ENCODE measurements around the gene SLC12A1.

Gene SLC12A1

DNA sequence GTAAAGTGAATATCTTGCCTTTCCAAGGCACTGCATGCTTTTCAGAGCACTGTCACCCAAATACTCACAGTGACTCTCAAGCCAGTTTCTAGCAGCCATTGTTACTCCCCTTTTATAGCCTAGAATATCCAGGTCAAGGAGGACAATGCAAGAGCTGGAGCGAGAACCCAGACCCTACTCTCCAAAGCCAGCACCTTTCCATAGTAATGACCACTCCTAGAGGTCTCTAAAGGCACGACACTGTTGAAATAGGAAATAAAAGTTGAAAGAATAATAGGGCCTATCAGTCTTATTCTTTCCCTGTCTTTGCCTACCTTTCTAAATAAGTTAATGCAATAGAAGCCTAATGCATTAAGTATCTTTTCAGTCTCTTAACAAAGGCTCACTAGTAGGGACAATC is 91.6 kb downstream of the SLC12A1 start:
- Mint-ChIP-seq H3K27me3 (ENCODE audit: low read depth) (no peaks in the 10 kb centered on the region), H3K36me3 (ENCODE audit: low read depth) (no peaks in the 10 kb centered on the region), H3K4me1 (no peaks in the 10 kb centered on the region), H3K4me3 (no peak overlapping the region), H3K27ac (no peak overlapping the region), H3K9me3 (no peaks in the 10 kb centered on the region)
- TF ChIP-seq, protein P1, sequence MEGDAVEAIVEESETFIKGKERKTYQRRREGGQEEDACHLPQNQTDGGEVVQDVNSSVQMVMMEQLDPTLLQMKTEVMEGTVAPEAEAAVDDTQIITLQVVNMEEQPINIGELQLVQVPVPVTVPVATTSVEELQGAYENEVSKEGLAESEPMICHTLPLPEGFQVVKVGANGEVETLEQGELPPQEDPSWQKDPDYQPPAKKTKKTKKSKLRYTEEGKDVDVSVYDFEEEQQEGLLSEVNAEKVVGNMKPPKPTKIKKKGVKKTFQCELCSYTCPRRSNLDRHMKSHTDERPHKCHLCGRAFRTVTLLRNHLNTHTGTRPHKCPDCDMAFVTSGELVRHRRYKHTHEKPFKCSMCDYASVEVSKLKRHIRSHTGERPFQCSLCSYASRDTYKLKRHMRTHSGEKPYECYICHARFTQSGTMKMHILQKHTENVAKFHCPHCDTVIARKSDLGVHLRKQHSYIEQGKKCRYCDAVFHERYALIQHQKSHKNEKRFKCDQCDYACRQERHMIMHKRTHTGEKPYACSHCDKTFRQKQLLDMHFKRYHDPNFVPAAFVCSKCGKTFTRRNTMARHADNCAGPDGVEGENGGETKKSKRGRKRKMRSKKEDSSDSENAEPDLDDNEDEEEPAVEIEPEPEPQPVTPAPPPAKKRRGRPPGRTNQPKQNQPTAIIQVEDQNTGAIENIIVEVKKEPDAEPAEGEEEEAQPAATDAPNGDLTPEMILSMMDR (IDR thresholded peaks at IDR 0.05; ENCODE audit: unreplicated experiment in 3 of 3): no peak

DNA sequence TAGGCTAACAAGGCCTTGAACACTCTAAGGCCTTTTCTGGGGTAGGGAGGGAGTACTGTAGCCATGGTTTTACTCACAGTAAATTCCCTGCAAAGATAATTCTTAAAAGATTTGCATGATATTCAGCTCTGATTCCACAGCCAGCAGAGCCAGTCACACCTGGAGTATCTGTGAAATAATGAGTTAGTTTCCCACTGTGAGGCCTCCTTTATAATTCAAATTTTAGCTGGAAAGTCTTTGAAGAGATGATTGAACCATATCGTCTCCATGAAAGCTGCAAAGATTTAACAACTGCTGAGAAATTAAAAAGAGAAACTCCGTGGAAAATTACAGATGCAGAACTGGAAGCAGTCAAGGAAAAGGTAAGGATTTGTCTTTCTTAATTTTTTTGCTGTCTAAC is 92.8 kb downstream of the SLC12A1 start:
- Mint-ChIP-seq H3K27me3 (ENCODE audit: low read depth) (no peaks in the 10 kb centered on the region), H3K4me1 (no peaks in the 10 kb centered on the region), H3K27ac (no peak overlapping the region), H3K4me3 (no peak overlapping the region), H3K9me3 (no peaks in the 10 kb centered on the region), H3K36me3 (ENCODE audit: low read depth) (no peaks in the 10 kb centered on the region)
- TF ChIP-seq, protein P1 (IDR thresholded peaks at IDR 0.05; ENCODE audit: unreplicated experiment in 3 of 3): no peak

DNA sequence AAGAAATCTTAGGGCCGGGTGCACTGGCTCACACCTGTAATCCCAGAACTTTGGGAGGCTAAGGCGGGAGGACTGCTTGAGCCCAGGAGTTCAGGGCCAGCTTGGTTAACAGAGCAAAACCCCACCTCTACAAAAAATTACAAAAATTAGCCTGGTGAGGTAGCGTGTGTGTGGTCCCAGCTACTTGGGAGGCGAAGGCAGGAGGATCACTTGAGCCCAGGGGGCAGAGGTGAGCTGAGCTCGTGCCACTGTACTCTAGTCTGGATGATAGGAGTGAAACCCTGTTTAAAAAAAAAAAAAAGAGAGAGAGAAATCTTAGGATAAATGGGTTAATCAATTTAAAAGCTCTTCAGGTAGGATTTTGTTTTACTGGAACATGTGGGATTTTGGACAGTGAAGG is 93.9 kb downstream of the SLC12A1 start:
- Mint-ChIP-seq H3K4me3 (no peak overlapping the region), H3K4me1 (no peaks in the 10 kb centered on the region), H3K36me3 (ENCODE audit: low read depth) (no peaks in the 10 kb centered on the region), H3K27me3 (ENCODE audit: low read depth) (no peaks in the 10 kb centered on the region), H3K27ac (no peak overlapping the region), H3K9me3 (no peaks in the 10 kb centered on the region)
- TF ChIP-seq, protein P1 (IDR thresholded peaks at IDR 0.05; ENCODE audit: unreplicated experiment in 3 of 3): no peak

DNA sequence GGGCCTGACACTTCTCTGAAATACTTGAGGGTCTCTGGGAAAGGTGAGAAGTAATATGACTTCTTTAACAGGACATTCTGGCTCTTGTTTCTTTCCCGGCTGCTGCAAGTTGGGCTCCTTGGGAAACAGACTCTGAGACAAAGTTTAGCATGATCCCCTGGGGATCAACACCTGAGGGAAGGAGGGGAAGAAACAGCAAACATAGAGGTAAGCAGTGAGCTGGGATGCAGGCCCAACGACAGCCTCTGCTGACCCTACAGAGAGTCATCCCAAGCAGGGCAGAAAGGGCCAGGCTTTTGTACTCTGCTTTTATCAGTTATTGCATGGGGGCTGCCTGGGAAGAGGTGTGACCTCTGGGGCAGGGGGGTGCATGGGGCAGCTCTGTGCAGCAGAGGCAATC is 98.3 kb downstream of the SLC12A1 start:
- H3K4me3 Mint-ChIP-seq: no peak overlapping the region
- H3K27ac Mint-ChIP-seq: no peak overlapping the region
- no peaks in the 10 kb centered on the region for H3K27me3 Mint-ChIP-seq (ENCODE audit: low read depth)

DNA sequence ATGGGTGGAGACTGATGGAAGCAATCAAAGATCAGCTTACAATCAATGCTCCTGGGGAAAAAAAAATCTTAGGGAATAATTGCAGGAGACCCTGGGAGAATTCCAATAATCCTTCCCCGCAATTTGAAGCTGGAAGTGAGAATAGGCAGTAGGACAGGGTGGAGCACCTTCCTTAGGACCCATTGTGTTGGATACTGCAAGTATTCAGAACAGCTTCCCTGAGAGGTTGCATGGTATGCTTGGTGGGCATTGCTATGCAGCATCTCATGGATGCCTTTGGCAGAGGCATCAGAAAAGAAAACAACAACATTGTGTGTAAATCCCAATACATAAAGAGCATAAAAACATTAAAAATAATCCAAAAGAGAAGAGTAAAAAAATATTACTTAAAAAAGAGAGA is 100.5 kb downstream of the SLC12A1 start:
- TF ChIP-seq, protein P1 (IDR thresholded peaks at IDR 0.05; ENCODE audit: unreplicated experiment in 3 of 3): no peak
- no peaks in the 10 kb centered on the region for H3K9me3 Mint-ChIP-seq
- no peak overlapping the region for H3K27ac Mint-ChIP-seq
- no peaks in the 10 kb centered on the region for H3K27me3 Mint-ChIP-seq (ENCODE audit: low read depth)
- no peaks in the 10 kb centered on the region for H3K36me3 Mint-ChIP-seq (ENCODE audit: low read depth)
- H3K4me1 Mint-ChIP-seq: no peaks in the 10 kb centered on the region
- H3K4me3 Mint-ChIP-seq: no peak overlapping the region

More for the DNA sequence above, 98.3 kb downstream of the SLC12A1 start:
- Mint-ChIP-seq H3K4me1 (no peaks in the 10 kb centered on the region), H3K9me3 (no peaks in the 10 kb centered on the region), H3K36me3 (ENCODE audit: low read depth) (no peaks in the 10 kb centered on the region)
- TF ChIP-seq, protein P1 (IDR thresholded peaks at IDR 0.05; ENCODE audit: unreplicated experiment in 3 of 3): no peak

DNA sequence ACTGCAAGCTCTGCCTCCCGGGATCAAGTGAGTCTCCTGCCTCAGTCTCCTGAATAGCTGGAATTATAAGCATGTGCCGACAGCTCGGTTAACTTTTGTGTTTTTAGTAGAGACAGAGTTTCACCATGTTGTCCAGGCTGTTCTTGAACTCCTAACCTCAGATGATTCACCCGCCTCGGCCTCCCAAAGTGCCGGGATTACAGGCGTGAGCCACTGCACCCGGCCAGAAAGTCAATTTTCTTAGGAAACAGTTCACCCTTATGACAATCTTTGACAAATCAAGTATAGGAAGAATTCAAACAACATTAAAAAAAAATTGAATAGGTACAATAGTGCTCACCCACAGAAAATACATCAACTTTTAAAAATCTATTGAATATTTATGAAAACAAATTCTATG is 101.5 kb downstream of the SLC12A1 start:
- Mint-ChIP-seq H3K4me3 (no peak overlapping the region), H3K9me3 (no peaks in the 10 kb centered on the region), H3K4me1 (no peaks in the 10 kb centered on the region), H3K27me3 (ENCODE audit: low read depth) (no peaks in the 10 kb centered on the region), H3K27ac (no peak overlapping the region), H3K36me3 (ENCODE audit: low read depth) (no peaks in the 10 kb centered on the region)
- TF ChIP-seq, protein P1 (IDR thresholded peaks at IDR 0.05; ENCODE audit: unreplicated experiment in 3 of 3): no peak

Data from nephron (organoid).